NCI-H1694 treated with DMSO at 0.1 percent for 48 hours (cell line): ENCODE results near the gene EPGN.
"Not testable (repeated sequence)": the region's sequence is repeated elsewhere in the genome, so short reads cannot be mapped to it uniquely, and the experiment has no call there.

Experiments
- DNase-seq: peaks from one replicate; lab custom pipeline; 2025; lab: John Stamatoyannopoulos, UW

The EPGN gene

DNA sequence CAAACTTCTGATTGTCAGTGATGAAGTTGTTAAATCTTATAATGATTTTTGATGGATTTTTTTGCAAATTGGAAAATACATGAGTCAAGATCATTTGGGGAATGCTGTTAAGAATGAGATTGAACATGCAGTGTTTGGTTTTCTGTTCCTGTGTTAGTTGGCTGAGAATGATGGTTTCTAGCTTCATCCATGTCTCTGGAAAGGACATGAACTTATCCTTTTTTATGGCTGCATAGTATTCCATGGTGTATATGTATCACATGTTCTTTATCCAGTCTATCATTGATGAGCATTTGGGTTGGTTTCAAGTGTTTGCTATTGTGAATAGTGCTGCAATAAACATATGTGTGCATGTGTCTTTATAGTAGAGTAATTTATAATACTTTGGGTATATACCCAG, 32.2 kb downstream of the EPGN start:
- not testable (repeated sequence) for DNase-seq

DNA sequence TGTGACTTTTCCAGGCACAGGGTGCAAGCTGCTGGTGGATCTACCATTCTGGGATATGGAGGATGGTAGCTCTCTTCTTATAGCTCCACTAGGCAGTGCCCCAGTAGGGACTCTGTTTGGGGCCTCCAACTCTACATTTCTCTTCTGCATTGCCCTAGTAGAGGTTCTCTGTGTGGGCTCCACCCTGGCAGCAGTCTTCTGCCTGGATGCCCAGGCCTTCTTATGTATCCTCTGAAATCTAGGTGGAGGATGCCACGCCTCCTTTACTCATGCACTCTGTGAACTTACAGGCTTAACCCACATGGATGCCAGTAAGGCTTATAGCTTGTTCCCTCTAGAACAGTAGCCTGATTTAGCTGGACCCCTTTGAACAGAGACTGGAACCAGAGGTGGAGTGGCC, 35.8 kb downstream of the EPGN start:
- no peak for DNase-seq

DNA sequence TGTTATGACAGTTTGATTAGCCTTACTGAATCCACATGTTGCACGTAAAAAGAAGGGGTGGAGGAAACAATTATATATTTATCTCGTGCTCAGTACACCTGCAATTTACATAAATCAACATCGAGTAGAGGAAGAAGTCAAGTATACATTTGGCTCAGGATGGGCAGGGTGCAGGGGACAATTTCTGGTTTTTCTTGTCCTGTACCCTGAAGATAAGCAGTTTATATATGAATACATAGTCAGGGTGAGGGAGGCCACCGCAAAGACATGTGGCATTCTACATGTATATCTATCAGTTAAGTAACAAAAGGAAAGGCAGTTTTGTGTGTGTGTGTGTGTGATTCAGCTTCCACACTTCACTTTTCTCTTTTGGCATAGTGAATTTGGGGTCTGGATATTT, 45.6 kb downstream of the EPGN start:
- DNase-seq, result no peak

DNA sequence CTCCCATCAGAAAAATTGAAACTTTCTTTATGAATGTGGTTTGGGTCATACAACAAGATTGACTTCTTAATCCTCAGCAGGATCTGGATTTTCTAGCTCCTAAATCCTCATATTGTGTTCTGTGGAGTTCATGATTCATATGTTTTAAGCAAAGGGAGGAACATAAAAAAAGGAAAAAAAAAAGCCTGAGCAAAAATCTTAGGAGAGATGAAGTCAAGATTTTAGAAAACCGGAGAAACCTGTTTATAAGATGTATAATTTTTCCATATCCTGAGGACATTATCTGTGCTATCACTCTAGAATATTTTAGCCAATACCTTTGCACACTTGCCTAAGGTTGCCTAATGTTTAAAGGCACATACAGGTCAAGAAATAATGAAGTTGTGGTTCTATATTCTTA, 49.7 kb downstream of the EPGN start:
- no peak for DNase-seq

DNA sequence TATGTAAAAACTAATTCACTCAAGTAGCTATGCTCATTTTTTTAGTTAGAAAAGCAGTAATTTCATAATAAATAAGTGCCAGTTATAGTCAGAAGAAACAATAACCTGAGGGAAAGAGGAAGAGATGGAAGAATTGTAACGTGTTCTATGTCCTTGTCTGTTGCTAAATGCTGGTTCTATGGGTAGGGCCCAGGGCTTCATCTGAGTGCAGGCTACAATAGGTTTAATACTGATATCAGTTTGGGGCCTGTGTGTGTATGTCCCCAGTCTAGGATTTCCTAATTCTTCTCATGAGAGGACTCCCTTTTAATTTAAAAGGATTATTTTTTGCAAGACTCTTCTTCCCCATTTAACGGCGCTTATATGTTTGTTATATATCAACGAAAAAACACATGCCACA, 53.4 kb downstream of the EPGN start:
- no peak for DNase-seq

DNA sequence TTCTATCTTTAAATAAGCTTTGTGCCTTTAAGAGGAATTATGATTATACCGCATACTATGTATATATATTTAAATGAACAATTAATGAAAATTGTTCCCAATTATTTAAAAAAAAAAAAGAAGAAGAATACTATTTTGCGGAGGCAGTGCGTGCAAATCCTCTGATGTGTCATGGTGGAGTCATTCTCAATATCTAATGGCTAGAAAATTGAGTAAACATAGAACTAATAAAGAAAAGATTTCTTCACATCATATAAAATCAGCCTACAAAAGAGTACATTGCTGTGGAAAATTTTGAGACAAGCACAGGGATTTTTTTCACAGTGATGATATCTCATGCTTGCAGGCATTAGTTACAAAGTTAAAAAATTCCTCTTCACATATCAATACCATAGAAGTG, 54.1 kb downstream of the EPGN start:
- no peak for DNase-seq

DNA sequence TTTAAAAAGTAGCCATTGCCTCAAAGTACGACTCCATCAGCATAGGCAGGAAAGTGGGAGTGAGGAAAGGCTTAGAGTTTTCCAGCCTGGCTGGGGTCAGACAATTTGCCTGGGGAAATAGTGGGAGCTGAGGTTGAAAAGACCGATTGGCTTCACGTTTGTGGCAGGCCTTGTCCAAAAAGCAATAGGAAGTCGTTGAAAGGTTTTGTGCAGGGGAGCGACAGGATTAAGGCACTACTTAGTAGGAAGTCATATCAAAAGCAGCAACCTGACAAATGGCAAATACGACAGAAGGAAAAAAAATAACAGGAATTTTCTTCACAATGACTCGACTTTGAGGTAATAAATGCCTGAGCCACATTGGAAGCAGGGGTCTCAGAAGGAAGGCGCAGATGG, 56.0 kb downstream of the EPGN start:
- DNase-seq, result no peak

DNA sequence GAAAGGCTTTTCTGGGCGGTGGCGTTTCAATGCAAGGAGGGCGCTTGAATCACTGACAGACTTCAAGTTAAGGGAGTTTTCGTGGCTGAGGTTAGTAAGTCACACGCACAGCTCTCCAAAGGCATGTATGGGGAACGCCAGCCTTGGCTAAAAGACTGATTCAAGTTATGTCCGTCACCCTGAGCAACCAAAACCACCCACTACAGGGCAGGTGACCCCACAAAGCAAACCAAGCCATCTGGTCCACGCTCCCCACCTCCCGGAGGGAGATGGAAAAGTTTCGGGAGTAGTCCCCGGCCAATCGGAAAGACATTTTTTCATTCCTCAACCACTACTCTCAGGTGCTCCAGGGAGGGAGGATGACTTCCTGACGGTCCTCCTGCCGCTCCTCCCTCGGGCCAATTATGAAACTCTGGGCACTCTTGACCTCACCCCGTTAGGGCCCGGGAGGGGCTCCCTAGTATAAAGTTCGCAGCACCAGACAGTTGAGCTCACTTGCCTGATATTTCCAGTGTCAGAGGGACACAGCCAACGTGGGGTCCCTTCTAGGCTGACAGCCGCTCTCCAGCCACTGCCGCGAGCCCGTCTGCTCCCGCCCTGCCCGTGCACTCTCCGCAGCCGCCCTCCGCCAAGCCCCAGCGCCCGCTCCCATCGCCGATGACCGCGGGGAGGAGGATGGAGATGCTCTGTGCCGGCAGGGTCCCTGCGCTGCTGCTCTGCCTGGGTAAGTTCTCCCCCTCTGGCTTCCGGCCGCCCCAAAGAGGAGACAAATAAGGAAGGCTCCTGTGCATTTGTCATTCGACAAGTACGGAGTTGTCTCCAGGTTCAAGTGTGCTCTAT, 56.6 kb downstream of the EPGN start, which contains the start of gene EREG:
Gene EREG, plus strand, starts transcription at position 494 of the 840 bp plus-strand sequence. Its CDS starts 164 bp downstream, at position 658.
- no peak for DNase-seq

DNA sequence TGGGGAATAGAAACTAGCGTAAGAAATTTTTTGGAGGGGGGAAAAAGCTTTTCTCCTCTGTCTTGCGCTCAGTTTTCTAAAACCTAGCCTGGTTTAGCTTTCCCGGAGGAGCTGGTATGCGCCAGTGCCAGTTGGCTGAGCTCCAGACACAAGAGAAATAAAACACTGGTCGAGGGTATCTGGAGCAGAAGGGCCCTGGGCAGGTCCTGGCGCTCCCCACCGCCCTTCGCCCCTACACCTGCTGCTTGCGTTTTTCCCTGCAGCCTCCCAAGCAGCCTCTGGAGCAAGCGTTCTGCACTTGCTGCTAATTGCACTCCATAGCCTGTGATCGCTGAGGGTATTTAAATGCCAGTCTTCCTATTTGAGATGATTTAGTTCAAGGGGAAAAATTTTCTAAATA, 57.5 kb downstream of the EPGN start:
- DNase-seq, result no peak
